ENCODE data around the gene PPP2R2B.

GRCh38 chr5:146753641-146754040 is 124.9 kb downstream of the PPP2R2B start:
- TF ChIP-seq, protein P1, sequence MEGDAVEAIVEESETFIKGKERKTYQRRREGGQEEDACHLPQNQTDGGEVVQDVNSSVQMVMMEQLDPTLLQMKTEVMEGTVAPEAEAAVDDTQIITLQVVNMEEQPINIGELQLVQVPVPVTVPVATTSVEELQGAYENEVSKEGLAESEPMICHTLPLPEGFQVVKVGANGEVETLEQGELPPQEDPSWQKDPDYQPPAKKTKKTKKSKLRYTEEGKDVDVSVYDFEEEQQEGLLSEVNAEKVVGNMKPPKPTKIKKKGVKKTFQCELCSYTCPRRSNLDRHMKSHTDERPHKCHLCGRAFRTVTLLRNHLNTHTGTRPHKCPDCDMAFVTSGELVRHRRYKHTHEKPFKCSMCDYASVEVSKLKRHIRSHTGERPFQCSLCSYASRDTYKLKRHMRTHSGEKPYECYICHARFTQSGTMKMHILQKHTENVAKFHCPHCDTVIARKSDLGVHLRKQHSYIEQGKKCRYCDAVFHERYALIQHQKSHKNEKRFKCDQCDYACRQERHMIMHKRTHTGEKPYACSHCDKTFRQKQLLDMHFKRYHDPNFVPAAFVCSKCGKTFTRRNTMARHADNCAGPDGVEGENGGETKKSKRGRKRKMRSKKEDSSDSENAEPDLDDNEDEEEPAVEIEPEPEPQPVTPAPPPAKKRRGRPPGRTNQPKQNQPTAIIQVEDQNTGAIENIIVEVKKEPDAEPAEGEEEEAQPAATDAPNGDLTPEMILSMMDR (IDR thresholded peaks at IDR 0.05; ENCODE audit: extremely low read depth in 1 of 2, insufficient read depth in 1 of 2, low read depth in 1 of 2, low read length in 2 of 2): no peak
- no peak for TF ChIP-seq EZH2 (IDR thresholded peaks at IDR 0.05; ENCODE audit: borderline replicate concordance, low read depth, low read length, severe bottlenecking)
- no peak for TF ChIP-seq POLR2A (IDR thresholded peaks at IDR 0.05; ENCODE audit: low read depth, low read length)
- TF ChIP-seq, protein P2, sequence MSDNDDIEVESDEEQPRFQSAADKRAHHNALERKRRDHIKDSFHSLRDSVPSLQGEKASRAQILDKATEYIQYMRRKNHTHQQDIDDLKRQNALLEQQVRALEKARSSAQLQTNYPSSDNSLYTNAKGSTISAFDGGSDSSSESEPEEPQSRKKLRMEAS (IDR thresholded peaks at IDR 0.05; ENCODE audit: insufficient read depth, insufficient read length): no peak
- no peak for TF ChIP-seq MYC (IDR thresholded peaks at IDR 0.05; ENCODE audit: low read depth, low read length)
- TF ChIP-seq POLR2AphosphoS5 (IDR thresholded peaks at IDR 0.05; ENCODE audit: insufficient read depth, low read depth, low read length): no peak
- TF ChIP-seq JUN (IDR thresholded peaks at IDR 0.05; ENCODE audit: borderline replicate concordance, insufficient read depth, insufficient read length, low read depth): no peak
